Femur (tissue), 1 donor: ENCODE results near the gene SFMBT2.
"Not testable (repeated sequence)": the region's sequence is repeated elsewhere in the genome, so short reads cannot be mapped to it uniquely, and the experiment has no call there.

ENCODE experiments used
- DNase-seq: peaks from one replicate; pipeline ENCODE4 v3.0.0-alpha.2; 2017

The SFMBT2 gene

GRCh38 chr10:7400068-7400715 lies 10.6 kb downstream of the SFMBT2 start:
- DNase-seq, result no peak

- DNase-seq, result no peak
Measured at GRCh38 chr10:7399533-7399932, 11.3 kb downstream of the SFMBT2 start.

GRCh38 chr10:7397049-7398035 lies 13.5 kb downstream of the SFMBT2 start:
- no peak for DNase-seq

GRCh38 chr10:7392301-7392700 lies 18.5 kb downstream of the SFMBT2 start:
- not testable (repeated sequence) for DNase-seq

- DNase-seq, result no peak
Measured at GRCh38 chr10:7391748-7392147, 19.1 kb downstream of the SFMBT2 start.

GRCh38 chr10:7390689-7391110 lies 20.1 kb downstream of the SFMBT2 start:
- DNase-seq, result not testable (repeated sequence)

- no peak for DNase-seq
Measured at GRCh38 chr10:7389844-7390243, 21.0 kb downstream of the SFMBT2 start.

- DNase-seq, result no peak
Measured at GRCh38 chr10:7389346-7389745, 21.5 kb downstream of the SFMBT2 start.

- DNase-seq, result no peak
Measured at GRCh38 chr10:7388602-7389001, 22.2 kb downstream of the SFMBT2 start.

GRCh38 chr10:7388149-7388548 lies 22.7 kb downstream of the SFMBT2 start:
- not testable (repeated sequence) for DNase-seq

- no peak for DNase-seq
Measured at GRCh38 chr10:7385114-7385513, 25.7 kb downstream of the SFMBT2 start.

GRCh38 chr10:7383442-7383841 lies 27.4 kb downstream of the SFMBT2 start:
- DNase-seq, result no peak

GRCh38 chr10:7380704-7381241 lies 30.1 kb downstream of the SFMBT2 start:
- no peak for DNase-seq

GRCh38 chr10:7378602-7379403 lies 32.0 kb downstream of the SFMBT2 start:
- no peak for DNase-seq

GRCh38 chr10:7377614-7378248 lies 33.1 kb downstream of the SFMBT2 start:
- DNase-seq, result no peak

- DNase-seq, result no peak
Measured at GRCh38 chr10:7374795-7375194, 36.0 kb downstream of the SFMBT2 start.

GRCh38 chr10:7373039-7373438 lies 37.8 kb downstream of the SFMBT2 start:
- no peak for DNase-seq

- no peak for DNase-seq
Measured at GRCh38 chr10:7372504-7372903, 38.3 kb downstream of the SFMBT2 start.

- DNase-seq, result no peak
Measured at GRCh38 chr10:7370511-7370910, 40.3 kb downstream of the SFMBT2 start.

- no peak for DNase-seq
Measured at GRCh38 chr10:7365027-7365745, 45.6 kb downstream of the SFMBT2 start.

- no peak for DNase-seq
Measured at GRCh38 chr10:7364474-7364873, 46.4 kb downstream of the SFMBT2 start.

- no peak for DNase-seq
Measured at GRCh38 chr10:7363700-7364099, 47.1 kb downstream of the SFMBT2 start.
